ENCODE data around the gene MMP1. TPM values are rescaled to one million over a fixed set of nuclear protein-coding genes. Genes with fewer than 3 reads are reported as not detected.

MMP1 gene
- polyA plus RNA-seq, 1 donor (not counting 4 experiments of a cell fraction or from before 2014, with no cell fraction given) = 81.5 TPM

DNA sequence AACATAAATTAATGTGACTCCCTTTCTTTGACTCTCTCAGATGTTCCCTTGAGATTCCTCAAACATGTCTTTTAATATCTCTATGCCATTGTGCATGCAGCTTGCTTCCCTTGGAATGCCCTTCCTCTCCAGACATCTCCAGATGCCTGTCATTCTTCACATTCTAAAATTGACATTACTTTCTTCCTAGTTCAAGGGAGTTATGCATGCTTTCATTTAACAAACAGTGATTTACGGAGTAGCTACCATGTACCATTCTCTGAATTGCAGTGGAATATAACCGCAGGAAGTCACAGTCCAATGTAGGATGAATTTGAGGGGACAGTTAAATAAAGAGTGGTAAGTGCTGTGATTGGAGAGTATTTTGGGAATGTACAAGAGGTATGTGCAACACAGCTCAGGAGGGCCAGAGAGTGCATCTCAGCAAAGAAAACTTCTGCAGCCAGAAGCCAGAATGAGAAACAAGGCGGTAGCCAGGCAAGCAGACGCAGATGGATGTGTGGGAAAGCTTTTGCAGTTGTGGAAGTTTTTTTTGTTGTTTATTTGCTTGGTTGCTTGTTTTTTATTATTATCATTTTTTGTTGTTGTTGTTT, 36.2 kb downstream of the MMP1 start:
- no peaks in the 10 kb centered on the region for H3K27me3 ChIP-seq (ENCODE audit: control insufficient read depth, extremely low read depth, insufficient read depth, low read length)
- DNase-seq (ENCODE audit: low read depth, low spot score) = no peak
- H3K79me2 ChIP-seq (ENCODE audit: control insufficient read depth, insufficient read depth, low read length) = no peaks in the 10 kb centered on the region
- peak overlapping the region; percentile 42 for H3K9ac ChIP-seq (ENCODE audit: control insufficient read depth, extremely low read depth, insufficient read depth, low read length)
- dilution Hi-C loops (cut with MboI; ENCODE audit: extremely low pct_ligation_motif_present, low sequenced_read_pairs) = no loop called here
- no peak for FAIRE-seq
- no peak overlapping the region for H3K4me3 ChIP-seq (ENCODE audit: control insufficient read depth in 2 of 3, extremely low read depth in 1 of 3, insufficient read depth in 2 of 3, low read depth in 1 of 3, low read length in 3 of 3)
- peaks cover 56% of the 10 kb centered on the region for H3K4me1 ChIP-seq (ENCODE audit: control insufficient read depth, extremely low read depth, insufficient read depth, low read length)
- no peak for TF ChIP-seq EZH2 (IDR thresholded peaks at IDR 0.05; ENCODE audit: low read length)
- TF ChIP-seq, protein P1, sequence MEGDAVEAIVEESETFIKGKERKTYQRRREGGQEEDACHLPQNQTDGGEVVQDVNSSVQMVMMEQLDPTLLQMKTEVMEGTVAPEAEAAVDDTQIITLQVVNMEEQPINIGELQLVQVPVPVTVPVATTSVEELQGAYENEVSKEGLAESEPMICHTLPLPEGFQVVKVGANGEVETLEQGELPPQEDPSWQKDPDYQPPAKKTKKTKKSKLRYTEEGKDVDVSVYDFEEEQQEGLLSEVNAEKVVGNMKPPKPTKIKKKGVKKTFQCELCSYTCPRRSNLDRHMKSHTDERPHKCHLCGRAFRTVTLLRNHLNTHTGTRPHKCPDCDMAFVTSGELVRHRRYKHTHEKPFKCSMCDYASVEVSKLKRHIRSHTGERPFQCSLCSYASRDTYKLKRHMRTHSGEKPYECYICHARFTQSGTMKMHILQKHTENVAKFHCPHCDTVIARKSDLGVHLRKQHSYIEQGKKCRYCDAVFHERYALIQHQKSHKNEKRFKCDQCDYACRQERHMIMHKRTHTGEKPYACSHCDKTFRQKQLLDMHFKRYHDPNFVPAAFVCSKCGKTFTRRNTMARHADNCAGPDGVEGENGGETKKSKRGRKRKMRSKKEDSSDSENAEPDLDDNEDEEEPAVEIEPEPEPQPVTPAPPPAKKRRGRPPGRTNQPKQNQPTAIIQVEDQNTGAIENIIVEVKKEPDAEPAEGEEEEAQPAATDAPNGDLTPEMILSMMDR (optimal IDR thresholded peaks at IDR 0.05 in 1 of 3, IDR thresholded peaks at IDR 0.05 in 1 of 3, conservative IDR thresholded peaks at IDR 0.05 in 1 of 3; ENCODE audit: extremely low read depth in 1 of 3, insufficient read depth in 2 of 3, low read length in 3 of 3) = no peak
- no peaks in the 10 kb centered on the region for H3K36me3 ChIP-seq (ENCODE audit: control insufficient read depth in 2 of 2, extremely low read depth in 1 of 2, insufficient read depth in 2 of 2, low read length in 2 of 2)
- H3K9me1 ChIP-seq (ENCODE audit: control insufficient read depth, extremely low read depth, insufficient read depth, low read length) = no peaks in the 10 kb centered on the region
- peak overlapping the region; percentile 81 for H3K27ac ChIP-seq (ENCODE audit: control insufficient read depth, insufficient read depth, low read length)
- no peaks in the 10 kb centered on the region for H3K9me3 ChIP-seq (ENCODE audit: control insufficient read depth, low read depth, low read length)
- H3K4me2 ChIP-seq (ENCODE audit: control insufficient read depth, extremely low read depth, insufficient read depth, low read depth, low read length) = peak overlapping the region; percentile 65
- H4K20me1 ChIP-seq (ENCODE audit: control insufficient read depth, extremely low read depth, insufficient read depth, low read length) = no peaks in the 10 kb centered on the region
- no peak overlapping the region for H2AFZ ChIP-seq (ENCODE audit: control insufficient read depth, low read length)

DNA sequence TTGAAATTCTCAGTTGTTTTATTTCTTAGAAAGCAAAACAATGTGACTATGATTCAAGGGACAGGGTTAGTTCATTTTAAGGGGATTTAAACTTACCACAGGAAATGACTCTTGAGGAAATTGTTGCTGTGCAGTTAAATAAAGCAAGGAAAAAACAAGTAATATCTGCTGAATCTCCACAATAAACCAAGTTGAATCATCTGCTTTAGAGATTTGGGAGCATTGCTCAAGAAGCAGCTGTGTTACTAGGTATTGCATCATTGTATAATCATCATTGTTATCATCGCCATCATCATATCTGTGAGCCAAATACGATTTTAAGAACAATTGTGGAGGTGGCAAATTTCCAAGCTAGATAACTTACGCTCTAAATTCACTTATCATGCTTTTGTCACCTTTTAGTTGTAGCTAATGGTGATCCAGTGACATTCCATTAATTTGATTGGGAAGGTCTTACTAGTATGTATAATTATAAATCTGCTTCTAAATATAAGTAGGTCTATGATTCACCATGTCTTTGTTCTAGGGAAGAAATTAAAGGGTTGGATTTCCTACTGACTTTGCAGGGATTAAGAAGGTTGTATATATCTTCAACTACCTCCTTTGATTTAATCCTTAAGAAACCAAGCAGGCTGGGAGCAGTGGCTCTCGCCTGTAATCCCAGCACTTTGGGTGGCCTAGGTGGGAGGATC, 37.5 kb downstream of the MMP1 start:
- Histone ChIP-seq H4K20me1 (ENCODE audit: control insufficient read depth, extremely low read depth, insufficient read depth, low read length) (no peaks in the 10 kb centered on the region), H3K79me2 (ENCODE audit: control insufficient read depth, insufficient read depth, low read length) (no peaks in the 10 kb centered on the region), H3K9me3 (ENCODE audit: control insufficient read depth, low read depth, low read length) (no peaks in the 10 kb centered on the region), H3K9me1 (ENCODE audit: control insufficient read depth, extremely low read depth, insufficient read depth, low read length) (no peaks in the 10 kb centered on the region), H3K4me2 (ENCODE audit: control insufficient read depth, extremely low read depth, insufficient read depth, low read depth, low read length) (peak overlapping the region; percentile 47), H2AFZ (ENCODE audit: control insufficient read depth, low read length) (no peak overlapping the region), H3K4me1 (ENCODE audit: control insufficient read depth, extremely low read depth, insufficient read depth, low read length) (peaks cover 56% of the 10 kb centered on the region), H3K27ac (ENCODE audit: control insufficient read depth, insufficient read depth, low read length) (peak overlapping the region; percentile 81), H3K4me3 (ENCODE audit: control insufficient read depth in 2 of 3, extremely low read depth in 1 of 3, insufficient read depth in 2 of 3, low read depth in 1 of 3, low read length in 3 of 3) (no peak overlapping the region), H3K9ac (ENCODE audit: control insufficient read depth, extremely low read depth, insufficient read depth, low read length) (no peak overlapping the region), H3K27me3 (ENCODE audit: control insufficient read depth, extremely low read depth, insufficient read depth, low read length) (no peaks in the 10 kb centered on the region), H3K36me3 (ENCODE audit: control insufficient read depth in 2 of 2, extremely low read depth in 1 of 2, insufficient read depth in 2 of 2, low read length in 2 of 2) (no peaks in the 10 kb centered on the region)
- no peak for DNase-seq (ENCODE audit: low read depth, low spot score)
- FAIRE-seq = peak; percentile 97
- TF ChIP-seq, protein P1 (optimal IDR thresholded peaks at IDR 0.05 in 1 of 3, IDR thresholded peaks at IDR 0.05 in 1 of 3, conservative IDR thresholded peaks at IDR 0.05 in 1 of 3; ENCODE audit: extremely low read depth in 1 of 3, insufficient read depth in 2 of 3, low read length in 3 of 3) = no peak
- TF ChIP-seq EZH2 (IDR thresholded peaks at IDR 0.05; ENCODE audit: low read length) = no peak
- dilution Hi-C loops (cut with MboI; ENCODE audit: extremely low pct_ligation_motif_present, low sequenced_read_pairs) = no loop called here

Measured in keratinocyte (primary cell).